HuH-7.5 (cell line): ENCODE results near the gene PLIN5.

Experiments
- DNase-seq: peaks from one replicate; pipeline ENCODE4 v3.0.0; 2011; ENCODE audit warnings: low spot score

PLIN5 gene

DNA sequence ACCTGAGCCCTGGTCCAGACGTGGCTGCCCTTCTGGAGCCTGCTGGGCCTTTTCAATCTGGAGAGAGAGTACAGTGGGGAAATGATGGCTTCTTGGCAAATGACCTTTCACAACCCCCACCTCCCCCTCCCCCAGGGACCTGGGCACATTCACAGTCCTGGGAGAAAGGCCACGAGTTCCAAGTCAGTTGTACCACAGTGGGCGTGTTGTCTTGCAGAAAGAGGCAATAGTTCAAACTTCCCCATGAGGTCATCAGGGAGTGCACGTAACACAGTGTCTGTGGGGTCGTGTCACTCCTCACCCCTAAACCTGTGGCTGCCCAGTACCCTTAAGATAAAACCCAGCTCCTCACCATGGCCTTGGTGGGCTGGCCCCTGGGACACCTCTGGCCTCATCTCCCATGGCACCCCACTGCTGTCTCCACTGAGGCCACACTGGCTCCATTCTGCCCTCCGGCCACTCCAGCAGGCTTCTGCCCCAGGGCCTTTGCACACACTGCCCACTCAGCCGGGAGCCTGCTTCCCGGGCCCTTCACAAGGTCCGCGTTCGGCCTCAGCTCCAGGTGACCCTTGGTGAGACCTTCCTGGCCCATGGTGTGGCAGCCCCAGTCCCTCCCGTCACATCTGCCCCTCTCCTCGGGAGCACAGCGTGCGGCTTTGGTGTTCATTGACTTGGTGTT lies 30.0 kb downstream of the PLIN5 start:
- no peak for DNase-seq

GRCh38 chr19:4504297-4504701 lies 30.7 kb downstream of the PLIN5 start:
- no peak for DNase-seq

- no peak for DNase-seq
Measured at GRCh38 chr19:4503825-4504170, 31.2 kb downstream of the PLIN5 start.

GRCh38 chr19:4503132-4503824 lies 31.7 kb downstream of the PLIN5 start:
- no peak for DNase-seq

DNA sequence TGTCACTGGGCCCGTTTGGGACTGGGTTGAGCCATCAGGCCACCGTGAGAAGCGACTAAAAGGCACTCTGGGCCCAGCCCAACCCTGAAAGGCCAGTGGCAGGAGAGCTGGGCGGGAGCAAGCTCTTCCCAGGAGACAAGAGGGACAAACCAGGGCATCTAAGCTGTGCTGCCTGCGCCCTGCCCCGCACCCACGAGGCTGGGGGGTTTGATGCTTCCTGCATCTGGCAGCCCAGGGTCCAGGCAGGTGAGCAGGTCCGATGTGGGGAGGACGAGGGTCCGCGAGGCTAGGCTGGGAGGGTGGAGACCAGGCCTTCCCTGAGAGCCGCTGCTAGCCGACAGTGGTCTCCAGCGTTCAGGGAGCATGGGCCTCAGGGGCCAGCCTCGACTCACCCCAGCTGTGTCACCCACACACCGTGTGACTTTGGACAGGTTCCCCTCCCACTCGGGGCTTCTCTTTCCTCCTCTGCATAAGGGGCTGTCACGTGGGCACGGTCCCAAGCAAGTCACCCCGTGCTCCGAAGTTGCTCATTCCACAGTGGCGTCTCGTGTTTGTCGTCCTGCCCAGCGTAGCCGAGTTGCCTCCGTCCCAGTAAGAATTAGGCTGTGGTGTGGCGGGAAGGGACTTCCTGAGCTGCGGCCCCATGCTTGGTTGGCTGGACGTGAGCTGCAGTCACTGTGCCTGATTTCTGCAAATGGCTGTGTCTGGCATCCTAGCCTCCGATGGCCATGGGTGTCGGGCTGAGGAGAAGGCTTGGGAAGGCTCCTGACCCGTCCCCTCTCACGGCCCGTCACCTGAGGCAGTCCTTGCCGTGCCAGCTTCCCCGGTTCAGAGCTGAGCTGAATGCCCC lies 32.5 kb downstream of the PLIN5 start:
- no peak for DNase-seq

- DNase-seq = no peak
Measured at GRCh38 chr19:4501691-4502090, 33.3 kb downstream of the PLIN5 start.

DNA sequence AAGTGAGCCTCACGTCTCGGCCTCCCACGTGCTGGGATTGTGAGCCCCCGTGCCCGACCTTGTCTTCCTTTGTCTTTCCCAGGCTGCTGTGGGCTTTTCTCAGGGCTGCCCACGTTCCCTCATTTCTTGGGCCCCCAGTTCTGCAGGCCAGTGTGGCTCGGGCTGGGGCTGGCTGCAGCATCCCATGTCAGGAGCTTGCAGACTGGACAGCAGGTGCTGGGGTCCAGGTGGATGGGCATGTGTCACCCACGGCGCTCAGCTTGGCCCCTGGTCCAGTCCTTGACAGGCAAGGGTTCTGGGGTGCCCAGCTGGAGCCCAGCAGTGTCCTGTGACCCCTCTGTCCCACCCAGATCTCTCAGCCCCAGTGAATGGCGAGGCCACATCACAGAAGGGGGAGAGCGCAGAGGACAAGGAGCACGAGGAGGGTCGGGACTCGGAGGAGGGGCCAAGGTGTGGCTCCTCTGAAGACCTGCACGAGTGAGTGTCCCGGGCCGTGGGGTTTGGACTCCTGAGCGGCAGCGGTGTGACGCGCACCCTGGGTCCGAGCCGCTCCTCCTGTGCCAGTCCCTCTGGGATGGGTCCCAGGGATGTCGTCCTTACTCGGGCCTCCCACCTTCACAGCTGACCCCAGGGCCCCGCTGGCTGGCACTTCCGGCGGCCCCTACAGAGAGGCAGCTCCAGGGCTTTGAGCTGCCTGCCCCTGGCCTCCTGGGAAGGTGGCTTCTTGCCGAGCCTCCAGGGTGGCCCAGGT lies 34.0 kb downstream of the PLIN5 start:
- DNase-seq = no peak

DNA sequence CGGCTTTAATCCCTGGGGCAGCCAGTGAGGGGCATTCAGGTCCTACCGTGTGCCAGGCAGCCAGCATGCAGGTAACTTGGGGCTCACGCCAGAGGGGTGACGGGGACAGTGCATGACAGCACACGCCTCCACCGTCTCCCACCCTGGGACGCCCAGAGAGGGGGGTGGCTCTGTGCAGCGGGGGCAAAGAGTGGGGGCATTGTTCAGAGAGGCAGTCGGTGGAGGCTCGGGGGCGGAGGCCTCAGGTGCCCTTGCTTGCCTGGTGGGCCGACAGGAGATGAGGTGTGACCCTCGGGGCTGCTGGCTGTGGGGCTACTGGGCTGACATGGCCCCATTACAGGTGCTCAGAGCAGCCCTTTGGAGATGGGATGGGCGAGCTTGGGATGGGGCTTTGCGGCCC lies 35.2 kb downstream of the PLIN5 start:
- DNase-seq = no peak

- no peak for DNase-seq
Measured at GRCh38 chr19:4499318-4499717, 35.7 kb downstream of the PLIN5 start.

DNA sequence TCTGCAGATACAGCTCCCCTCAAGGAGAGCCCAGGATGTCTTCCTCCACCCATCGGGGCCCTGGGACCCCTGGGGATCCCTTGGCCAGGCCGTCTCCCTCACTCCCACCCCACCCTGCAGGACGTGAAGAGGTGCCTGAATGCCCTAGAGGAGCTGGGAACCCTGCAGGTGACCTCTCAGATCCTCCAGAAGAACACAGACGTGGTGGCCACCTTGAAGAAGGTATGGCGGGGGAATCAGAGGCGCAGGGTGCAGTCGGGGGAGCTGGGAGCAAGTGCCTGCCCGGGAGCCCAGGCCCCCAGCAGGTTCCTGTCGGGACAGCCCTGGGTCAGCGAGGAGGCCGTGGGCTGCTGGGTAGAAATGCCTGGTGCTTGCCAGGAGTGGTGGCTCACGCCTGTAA lies 36.3 kb downstream of the PLIN5 start:
- no peak for DNase-seq

- no peak for DNase-seq
Measured at GRCh38 chr19:4497770-4498389, 37.1 kb downstream of the PLIN5 start.

DNA sequence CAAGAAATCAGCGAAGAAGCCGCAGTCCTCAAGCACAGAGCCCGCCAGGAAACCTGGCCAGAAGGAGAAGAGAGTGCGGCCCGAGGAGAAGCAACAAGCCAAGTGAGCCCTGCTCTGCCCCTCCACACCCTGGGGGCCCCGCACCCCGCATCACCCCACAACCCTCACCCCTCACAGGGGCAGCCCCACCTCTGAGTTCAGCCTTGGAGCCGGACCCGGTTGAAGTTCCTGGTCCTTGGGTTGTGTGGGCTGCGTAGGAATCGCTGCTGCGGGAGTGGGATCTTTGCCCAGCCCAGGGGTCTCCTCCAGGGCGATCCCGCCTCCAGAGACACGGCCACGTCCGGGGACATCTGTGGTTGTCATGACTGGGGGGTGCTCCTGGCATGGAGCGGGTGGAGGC lies 38.7 kb downstream of the PLIN5 start:
- DNase-seq = no peak

- DNase-seq = no peak
Measured at GRCh38 chr19:4495471-4495870, 39.6 kb downstream of the PLIN5 start.

DNA sequence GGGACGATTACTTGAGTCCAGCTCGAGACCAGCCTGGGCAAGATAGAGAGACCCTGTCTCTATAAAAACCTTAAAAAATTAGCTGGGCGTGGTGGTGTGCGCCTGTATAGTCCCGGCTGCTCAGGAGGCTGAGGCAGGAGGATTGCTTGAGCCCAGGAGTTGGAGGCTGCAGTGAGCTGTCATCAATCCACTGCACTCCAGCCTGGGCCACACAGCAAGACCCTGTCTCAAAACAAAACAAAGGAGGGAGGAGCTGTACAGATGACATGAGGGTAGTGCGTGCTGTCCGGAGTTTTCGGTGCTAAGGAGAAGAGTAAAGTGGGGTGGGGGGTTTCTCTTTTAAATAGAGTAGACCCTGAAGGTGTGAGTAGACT lies 40.3 kb downstream of the PLIN5 start:
- DNase-seq = no peak

DNA sequence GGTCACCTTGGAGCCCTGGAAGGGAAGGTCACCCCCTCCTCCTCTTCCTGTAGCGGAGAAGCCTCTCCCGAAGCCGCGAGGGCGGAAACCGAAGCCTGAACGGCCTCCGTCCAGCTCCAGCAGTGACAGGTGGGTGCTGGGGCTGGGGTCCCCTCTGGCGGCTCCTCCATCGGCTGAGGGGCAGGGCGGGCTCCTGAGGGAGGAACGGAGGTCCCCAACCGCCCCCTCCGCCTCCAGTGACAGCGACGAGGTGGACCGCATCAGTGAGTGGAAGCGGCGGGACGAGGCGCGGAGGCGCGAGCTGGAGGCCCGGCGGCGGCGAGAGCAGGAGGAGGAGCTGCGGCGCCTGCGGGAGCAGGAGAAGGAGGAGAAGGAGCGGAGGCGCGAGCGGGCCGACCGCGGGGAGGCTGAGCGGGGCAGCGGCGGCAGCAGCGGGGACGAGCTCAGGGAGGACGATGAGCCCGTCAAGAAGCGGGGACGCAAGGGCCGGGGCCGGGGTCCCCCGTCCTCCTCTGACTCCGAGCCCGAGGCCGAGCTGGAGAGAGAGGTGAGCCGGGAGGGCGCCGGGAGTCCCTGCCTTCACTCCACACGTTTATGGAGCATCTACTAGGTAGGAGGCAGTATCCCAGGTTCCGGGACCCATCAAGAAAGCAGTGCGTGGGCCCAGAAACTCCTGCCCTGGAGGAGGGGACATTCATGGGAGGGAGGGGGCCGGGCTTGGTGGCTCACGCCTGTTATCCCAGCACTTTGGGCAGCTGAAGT lies 40.9 kb downstream of the PLIN5 start:
- DNase-seq = no peak

DNA sequence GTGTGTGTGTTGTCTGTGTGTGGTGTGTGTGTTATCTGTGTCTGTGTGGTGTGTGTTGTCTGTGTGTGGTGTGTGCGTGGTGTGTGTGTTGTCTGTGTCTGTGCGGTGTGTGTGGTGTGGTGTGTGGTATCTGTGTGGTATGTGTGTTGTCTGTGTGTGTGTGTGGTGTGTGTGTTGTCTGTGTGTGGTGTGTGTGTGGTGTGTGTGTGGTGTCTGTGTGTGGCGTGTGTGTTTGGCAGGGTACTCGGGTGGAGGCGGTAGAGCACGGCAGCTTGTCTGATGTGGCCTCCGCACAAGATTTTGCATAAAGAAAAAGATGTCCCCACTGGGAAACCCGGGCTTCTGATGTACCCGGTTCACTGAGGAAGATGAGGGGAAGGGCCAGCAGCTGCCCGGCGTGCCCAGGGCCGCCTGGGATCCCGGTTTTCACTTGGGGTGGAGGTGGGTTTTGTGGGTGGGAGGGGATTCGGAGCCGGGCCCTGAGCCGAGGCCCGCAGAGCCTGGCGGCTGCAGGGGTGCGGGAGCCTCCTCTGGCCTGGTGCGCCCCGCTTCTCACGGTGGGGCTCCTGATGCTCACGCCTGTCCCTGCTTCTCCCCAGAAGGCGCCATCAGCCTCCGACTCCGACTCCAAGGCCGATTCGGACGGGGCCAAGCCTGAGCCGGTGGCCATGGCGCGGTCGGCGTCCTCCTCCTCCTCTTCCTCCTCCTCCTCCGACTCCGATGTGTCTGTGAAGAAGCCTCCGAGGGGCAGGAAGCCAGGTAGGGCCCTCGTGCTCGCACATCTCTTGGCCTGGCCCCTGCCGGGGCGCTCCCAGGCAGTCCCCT lies 41.7 kb downstream of the PLIN5 start:
- DNase-seq = no peak

DNA sequence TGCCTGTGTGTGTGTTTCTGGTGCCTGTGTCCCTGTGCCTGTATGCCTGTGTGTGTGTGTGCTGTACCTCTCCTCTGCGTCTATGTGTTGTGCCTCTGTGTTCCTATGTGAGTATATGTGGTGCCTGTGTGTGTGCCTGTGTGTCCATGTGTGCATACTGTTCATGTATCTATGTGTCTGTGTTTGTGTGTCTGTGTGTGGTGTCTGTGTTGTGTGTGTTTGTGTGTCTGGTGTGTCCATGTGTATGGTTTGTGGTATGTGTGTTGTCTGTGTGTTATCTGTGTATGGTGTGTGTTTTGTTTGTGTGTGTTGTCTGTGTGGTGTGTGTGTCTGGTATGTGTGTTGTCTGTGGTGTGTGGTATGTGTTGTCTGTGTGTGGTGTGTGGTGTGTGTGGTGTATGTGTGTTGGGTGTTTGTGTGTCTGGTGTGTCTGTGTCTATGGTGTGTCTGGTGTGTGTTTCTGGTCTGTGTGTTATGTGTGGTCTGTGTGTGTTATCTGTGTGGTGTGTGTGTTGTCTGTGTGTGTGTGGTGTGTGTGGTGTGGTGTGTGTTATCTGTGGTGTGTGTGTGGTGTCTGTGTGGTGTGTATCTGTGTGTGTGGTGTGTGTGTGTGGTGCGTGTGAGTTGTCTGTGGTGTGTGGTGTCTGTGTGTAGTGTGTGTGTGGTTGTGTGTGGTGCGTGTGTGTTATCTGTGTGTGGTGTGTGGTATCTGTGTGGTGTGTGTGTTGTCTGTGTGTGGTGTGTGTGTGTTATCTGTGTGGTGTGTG lies 42.5 kb downstream of the PLIN5 start:
- no peak for DNase-seq

- no peak for DNase-seq
Measured at GRCh38 chr19:4491446-4491845, 43.6 kb downstream of the PLIN5 start.

- no peak for DNase-seq
Measured at GRCh38 chr19:4488496-4488895, 46.5 kb downstream of the PLIN5 start.

GRCh38 chr19:4487572-4487971 lies 47.5 kb downstream of the PLIN5 start:
- DNase-seq = no peak
